NCI-H82 (cell line): Measurements from ENCODE around the gene TAF6.
A peak's percentile ranks its signal among the peaks of the same experiment; 100 is the strongest.

Experiments used
- DNase-seq: peaks from one replicate; lab custom pipeline; 2025; lab: John Stamatoyannopoulos, UW

The TAF6 gene

GRCh38 chr7:100119072-100119969 lies at the start of gene TAF6, which contains the start of gene CNPY4:
TSS of gene TAF6 (minus strand) at chr7:100119358. CDS start at chr7:100114209, 5,149 bp downstream.
TSS of gene CNPY4 (plus strand) at chr7:100119634. CDS start at chr7:100119745, 111 bp downstream.
- peak; percentile 98 for DNase-seq

GRCh38 chr7:100167912-100168323 lies 48.8 kb upstream of the TAF6 start:
- DNase-seq = peak; percentile 39

GRCh38 chr7:100166970-100167911 lies 48.1 kb upstream of the TAF6 start:
- no peak for DNase-seq

- no peak for DNase-seq
Measured at GRCh38 chr7:100166317-100166940, 47.3 kb upstream of the TAF6 start.

- DNase-seq = no peak
Measured at GRCh38 chr7:100163871-100164270, 44.7 kb upstream of the TAF6 start.

GRCh38 chr7:100163006-100163531 lies 43.9 kb upstream of the TAF6 start:
- no peak for DNase-seq

- no peak for DNase-seq
Measured at GRCh38 chr7:100160067-100160466, 40.9 kb upstream of the TAF6 start.

GRCh38 chr7:100159099-100159623 lies 40.0 kb upstream of the TAF6 start:
- no peak for DNase-seq

GRCh38 chr7:100158229-100159098 lies 39.3 kb upstream of the TAF6 start, which contains the start of gene TRAPPC14:
TSS of gene TRAPPC14 (minus strand) at chr7:100158723. CDS start at chr7:100158499, 224 bp downstream.
- DNase-seq = peak; percentile 93

- peak; percentile 50 for DNase-seq
Measured at GRCh38 chr7:100157334-100158228, 38.4 kb upstream of the TAF6 start.

- DNase-seq = no peak
Measured at GRCh38 chr7:100157069-100157333, 37.8 kb upstream of the TAF6 start.

- DNase-seq = no peak
Measured at GRCh38 chr7:100156331-100157068, 37.3 kb upstream of the TAF6 start.

GRCh38 chr7:100155553-100156317 lies 36.6 kb upstream of the TAF6 start:
- no peak for DNase-seq

- no peak for DNase-seq
Measured at GRCh38 chr7:100154651-100155491, 35.7 kb upstream of the TAF6 start.

GRCh38 chr7:100153708-100154535 lies 34.8 kb upstream of the TAF6 start:
- no peak for DNase-seq

GRCh38 chr7:100152937-100153666 lies 33.9 kb upstream of the TAF6 start:
- DNase-seq = no peak
